CD1c-positive myeloid dendritic cell (primary cell): ENCODE data around the gene MPDU1.
"Not testable (repeated sequence)": the region's sequence is repeated elsewhere in the genome, so short reads cannot be mapped to it uniquely, and the experiment has no call there.

Experiments
- DNase-seq: peaks from one replicate; pipeline ENCODE4 v3.0.0-alpha.2; 2016; ENCODE audit errors: extremely low spot score

Gene MPDU1

DNA sequence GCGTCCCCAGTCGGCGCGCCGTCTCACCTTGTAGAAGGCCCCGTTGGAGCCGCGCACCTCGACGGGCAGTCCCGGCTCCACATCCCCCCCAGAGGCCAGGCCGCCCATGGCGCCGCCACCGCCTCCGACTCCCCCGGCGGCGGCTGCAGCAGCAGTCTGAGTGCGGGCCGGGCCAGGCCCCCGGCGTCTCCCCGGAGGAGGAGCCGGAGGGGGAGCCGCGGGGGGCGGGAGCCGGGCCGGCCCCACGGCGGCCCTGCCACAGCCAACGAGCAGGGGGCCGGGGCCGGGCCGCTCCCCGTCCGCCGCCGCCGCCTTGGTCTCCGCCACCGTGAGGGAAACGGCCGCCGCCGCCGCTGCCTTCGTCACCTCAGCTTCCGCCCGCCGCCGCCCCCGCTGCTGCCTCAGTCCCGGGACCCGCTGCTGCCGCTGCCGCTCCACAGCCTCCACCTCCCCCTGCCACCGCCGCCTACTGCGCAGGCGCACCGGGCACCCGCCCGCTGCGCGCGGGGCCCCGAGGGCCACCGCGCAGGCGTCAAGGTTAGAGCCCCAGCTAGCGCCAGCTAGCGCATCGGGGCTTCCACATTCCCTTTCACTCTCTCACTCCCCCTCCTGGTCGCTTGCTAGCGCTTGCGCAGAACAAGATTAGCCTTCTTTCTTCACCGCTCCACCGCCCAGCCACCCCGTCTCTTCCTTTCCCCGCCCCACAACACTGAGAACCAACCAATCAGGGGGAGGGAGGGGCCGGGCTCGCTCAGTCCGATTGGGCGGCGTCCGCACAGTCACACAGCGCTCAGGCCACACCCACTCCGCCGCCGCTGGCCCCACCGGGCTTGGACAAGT is 31.0 kb downstream of the MPDU1 start, which contains the start of gene FXR2:
Gene FXR2, minus strand, starts transcription at position 473 of the 840 bp plus-strand sequence. Its CDS starts 365 bp downstream, at position 108.
- peak; percentile 99 for DNase-seq

DNA sequence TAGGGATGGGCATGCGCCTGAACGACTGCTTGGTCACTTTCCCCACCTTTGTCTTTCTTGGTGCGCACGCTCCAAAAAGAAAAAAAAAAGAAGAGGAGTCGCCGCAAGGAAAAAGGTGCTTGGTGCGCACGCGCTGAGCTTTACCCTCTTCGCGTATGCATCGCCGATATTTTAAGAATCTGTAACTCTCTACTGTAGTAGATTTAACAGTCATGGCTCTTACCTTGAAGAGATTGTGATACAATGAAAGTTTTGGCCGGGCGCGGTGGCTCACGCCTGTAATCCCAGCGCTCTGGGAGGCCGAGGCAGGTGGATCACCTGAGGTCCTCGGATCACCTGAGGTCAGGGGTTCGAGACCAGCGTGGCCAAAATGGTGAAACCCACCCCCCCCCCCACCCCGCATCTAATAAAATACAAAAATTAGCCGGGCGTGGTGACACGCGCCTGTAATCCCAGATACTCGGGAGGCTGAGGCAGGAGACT is 31.7 kb downstream of the MPDU1 start:
- DNase-seq, result no peak

DNA sequence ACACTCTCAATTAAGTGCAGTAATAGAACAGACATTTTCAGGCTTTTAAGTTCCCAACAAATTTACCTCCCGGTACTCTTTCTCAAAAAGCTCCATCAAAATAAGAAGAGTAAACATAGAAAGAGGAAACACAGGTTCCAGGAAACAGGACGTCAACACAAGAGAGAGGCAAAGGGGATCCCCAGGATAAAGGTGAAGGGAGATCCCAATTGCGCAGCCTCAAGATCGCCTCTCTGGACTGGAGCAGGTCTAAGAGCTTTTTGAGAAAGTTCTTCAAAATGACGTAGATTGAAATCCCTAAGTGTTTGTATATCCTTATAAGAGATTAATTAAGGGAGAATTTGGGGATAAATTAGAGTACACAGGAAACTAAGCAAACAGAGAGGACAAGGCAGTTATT is 35.0 kb downstream of the MPDU1 start:
- no peak for DNase-seq

DNA sequence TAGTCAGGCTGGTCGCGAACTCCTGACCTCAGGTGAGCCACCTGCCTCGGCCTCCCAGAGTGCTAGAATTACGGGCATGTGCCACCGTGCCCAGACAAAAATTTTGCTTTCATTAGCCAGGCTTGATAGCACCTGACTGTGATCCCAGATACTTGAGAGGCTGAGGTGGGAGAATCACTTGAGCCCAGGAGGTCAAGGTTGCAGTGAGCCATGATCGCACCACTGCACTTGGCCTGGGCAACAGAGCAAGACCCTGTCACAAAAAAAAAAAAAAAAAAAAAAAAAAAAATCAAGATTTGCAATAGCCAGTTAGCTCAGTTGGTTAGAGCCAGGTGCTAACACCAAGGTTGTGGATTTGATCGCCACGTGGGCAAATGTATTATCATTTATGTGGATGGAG is 37.2 kb downstream of the MPDU1 start:
- no peak for DNase-seq

GRCh38 chr17:7623661-7624060 is 40.0 kb downstream of the MPDU1 start:
- DNase-seq, result no peak

DNA sequence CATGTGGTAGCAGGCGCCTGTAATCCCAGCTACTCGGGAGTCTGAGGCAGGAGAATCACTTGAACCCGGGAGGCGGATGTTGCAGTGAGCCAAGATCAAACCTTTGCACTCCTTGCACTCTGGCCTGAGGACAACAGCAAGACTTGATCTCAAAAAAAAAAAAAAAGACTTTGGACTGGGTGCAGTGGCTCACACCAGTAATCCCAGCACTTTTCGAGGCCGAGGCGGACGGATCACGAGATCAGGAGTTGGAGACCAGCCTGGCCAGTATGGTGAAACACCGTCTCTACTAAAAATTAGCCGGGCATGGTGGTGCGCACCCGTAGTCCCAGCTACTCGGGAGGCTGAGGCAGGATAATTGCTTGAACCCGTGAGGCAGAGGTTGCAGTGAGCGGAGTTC is 42.1 kb downstream of the MPDU1 start:
- not testable (repeated sequence) for DNase-seq

- DNase-seq, result peak; percentile 78
These were observed 42.7 kb downstream of the MPDU1 start for GRCh38 chr17:7626307-7626706.

DNA sequence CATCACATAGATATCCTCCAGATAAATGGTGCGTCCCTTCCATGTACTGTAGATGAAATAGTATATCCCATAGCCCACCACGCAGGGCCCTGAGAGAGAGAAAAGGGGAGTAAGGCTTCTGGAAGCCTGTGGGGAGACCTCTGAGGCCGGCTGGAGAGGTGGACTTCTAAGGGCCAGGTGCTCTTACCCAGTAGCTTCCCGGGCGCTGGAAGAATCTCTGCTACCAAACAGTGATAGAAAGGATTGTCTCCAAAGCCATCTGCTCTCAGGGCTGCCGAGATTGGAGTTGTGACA is 43.3 kb downstream of the MPDU1 start:
- DNase-seq, result no peak

GRCh38 chr17:7627250-7628121 is 43.8 kb downstream of the MPDU1 start, which contains the start of gene SAT2:
Gene SAT2 (minus strand): TSS chr17:7627821. CDS start chr17:7627635, 186 bp downstream.
- peak; percentile 92 for DNase-seq

GRCh38 chr17:7629939-7630571 is 46.4 kb downstream of the MPDU1 start, which contains the start of gene SHBG:
Gene SHBG (plus strand): TSS chr17:7630135. CDS start chr17:7630173, 38 bp downstream.
- DNase-seq, result no peak

DNA sequence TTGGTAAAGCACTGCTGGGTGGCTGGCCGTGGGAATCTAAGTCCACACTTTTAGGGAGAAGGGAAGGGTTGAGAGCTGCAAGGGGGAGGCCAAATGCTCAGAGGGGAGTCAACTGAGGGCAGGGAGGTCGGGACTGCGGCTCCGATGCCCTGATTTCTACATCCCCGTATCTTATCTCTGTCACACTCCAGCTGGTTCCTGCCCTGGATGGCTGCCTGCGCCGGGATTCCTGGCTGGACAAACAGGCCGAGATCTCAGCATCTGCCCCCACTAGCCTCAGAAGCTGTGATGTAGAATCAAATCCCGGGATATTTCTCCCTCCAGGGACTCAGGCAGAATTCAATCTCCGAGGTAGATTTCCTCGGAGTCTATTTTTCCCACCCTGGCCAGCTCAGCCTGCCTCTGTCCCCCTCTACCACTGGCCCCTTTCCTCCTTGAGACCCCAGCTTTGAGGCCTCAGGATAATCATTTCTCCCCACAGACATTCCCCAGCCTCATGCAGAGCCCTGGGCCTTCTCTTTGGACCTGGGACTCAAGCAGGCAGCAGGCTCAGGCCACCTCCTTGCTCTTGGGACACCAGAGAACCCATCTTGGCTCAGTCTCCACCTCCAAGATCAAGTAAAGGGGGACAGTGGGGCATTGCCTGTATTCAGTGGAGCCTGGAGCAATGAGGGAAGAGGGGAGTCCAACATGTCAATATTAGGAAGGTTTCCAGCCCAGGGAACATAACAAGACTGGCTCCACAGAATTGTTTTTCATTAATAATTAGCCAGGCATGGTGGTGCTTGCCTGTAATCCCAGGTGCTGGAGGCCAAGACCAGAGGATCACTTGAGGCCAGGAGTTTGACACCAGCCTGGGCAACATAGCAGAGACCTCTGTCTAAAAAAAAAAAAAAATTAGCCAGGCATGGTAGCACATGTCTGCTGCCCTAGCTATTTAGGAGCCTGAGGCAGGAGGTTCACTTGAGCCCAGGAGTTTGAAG is 48.0 kb downstream of the MPDU1 start:
- no peak for DNase-seq

DNA sequence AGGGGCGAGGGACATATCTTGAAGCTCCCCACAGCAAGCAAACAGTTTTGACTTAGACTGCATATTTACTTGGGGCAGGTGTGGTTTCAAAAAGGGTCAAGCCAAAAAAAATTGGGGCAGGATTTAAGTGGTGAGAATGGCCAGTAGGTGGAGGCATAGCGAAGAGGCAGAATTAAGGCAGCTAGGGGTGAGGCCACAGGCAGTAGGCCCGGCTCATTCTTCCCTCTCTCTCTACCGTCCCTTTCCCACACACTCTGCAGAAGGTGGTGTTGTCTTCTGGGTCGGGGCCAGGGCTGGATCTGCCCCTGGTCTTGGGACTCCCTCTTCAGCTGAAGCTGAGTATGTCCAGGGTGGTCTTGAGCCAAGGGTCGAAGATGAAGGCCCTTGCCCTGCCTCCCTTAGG is 48.8 kb downstream of the MPDU1 start:
- peak; percentile 60 for DNase-seq

DNA sequence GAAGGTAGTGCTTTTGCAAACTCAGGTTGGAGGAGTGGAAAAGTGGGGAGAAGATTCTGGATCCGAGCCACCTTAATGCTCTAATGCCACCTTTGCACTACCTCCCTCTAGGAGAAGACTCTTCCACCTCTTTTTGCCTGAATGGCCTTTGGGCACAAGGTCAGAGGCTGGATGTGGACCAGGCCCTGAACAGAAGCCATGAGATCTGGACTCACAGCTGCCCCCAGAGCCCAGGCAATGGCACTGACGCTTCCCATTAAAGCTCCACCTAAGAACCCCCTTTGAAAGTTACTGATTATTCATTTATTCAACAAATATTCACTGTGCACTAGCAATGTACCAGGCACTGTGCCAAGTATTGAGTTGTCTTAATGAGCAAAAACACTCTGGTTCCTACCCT is 49.4 kb downstream of the MPDU1 start:
- DNase-seq, result no peak

DNA sequence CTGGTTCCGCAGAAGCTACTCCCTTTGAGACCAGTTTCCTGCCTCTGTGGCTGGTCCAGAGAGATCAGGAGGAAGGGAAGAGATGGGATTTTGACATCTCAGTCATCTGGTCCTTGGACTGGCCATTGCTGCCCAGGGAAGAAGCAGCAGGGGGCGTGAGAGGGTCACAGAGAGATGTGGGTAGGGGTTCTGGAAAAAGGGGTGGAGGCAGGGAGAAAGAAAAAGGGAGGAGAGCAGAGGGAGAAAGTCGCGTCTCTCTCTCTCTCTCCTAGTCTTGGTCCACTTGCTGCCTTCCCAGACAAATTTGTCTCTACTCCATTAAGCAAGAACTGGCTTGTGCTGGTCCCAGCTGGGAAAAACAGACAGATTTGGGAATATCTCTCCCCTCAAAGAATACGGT is 50.7 kb downstream of the MPDU1 start:
- peak; percentile 24 for DNase-seq

DNA sequence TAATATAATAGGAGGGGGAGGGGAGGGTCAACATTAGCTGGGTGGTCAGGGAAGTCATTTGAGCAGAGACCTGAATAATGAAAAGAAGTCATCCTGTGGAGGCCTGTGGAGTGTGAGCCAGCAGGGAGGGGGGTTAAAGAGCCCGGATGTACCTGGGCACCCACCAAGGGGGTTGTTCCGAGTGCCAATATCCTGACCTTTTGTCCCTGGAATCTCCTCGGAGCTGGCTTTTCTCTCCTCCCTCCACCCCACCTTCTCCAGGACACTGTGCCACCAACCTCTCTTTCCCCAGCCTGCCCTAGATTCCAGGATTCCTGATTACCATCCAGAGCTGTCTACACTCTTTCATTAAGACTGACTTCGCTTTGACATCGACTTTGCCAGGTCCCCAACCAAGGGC is 52.5 kb downstream of the MPDU1 start:
- DNase-seq, result no peak
